ENCODE results near the gene DRC7.
"Not testable (repeated sequence)": the region's sequence is repeated elsewhere in the genome, so short reads cannot be mapped to it uniquely, and the experiment has no call there.

DRC7 gene

DNA sequence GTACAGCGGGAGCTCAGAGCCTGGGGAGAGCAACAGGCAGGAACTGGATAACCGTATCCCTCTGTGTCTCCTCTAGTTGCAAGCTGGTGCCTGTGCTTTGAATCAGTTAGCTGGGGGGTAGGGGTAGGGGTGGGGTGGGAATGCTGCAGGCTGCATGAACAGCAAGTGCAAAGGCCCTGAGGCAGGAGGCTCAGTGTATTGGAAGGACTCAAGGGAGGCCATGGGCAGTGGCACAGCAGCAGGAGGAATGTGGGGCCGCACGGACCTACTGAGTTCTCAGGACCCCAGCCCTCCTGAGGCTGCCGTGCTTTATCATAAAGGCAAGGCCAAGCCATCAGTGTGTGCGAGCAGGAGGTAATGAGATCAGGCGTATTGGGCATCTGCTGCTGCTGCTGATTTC is 44.2 kb downstream of the DRC7 start:
- no peak for DNase-seq

DNA sequence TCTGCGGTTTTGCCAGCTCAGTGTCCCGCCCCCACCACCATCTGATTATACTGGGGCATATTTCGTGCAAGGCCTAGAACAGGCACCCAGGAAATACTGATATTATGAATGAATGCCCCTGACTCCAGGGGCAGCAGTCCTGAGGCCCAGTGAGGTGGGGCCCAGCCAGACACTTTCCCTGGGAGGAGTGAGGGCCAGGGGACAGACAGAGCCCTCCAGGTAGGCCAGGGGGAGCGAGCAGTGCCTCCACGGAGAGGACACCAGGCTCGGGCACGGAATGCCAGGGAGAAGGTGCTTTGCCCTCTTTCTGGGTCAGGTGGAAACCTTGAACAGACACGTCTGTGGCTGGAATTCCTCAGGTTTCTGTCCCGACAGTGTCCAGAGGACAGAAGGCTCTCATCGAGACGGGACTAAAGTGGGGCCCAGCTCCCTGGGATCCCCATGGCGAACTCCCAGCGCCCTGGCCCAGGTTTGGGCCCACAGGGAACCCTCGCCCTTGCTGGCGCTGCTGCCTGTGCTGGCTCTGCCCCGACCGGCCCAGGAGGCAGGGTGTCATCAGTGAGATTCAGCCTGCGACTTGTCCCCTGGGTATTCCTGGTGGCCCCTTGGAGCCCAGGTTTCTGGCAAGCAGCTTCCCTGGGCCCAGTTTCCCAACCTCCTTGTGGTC is 45.3 kb downstream of the DRC7 start:
- no peak for DNase-seq

DNA sequence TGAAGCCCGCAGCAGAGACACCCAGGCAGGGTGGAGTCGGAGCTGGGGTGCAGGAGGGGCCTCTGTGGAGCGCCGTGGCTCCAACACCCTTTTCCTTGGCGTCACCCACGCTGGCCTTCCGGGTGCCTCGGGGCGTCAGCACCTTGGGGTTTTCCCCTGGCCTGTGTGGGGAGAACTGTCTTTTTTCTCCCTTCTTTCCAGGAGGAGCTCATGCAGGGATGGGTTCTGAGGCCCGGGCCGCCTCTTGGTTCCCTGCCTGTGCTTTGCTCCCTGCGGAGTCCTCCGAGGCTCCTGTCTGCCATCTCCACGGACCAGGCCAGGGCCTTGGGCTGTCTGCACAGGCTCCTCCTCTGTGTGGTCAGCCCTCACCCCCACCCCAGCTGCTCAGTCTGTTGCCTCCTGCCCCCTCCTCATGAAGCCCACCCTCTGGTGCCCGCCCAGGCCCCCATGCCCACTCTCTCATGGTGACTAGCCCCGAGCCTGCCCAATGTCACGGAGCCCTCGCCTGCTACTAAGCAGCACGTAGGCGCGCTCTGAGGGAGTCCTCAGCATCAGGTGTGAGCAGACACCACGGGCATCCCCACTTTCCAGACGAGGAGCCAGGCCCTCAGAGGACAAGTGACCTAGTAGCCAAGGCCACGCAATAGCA is 45.9 kb downstream of the DRC7 start:
- DNase-seq, result no peak

DNA sequence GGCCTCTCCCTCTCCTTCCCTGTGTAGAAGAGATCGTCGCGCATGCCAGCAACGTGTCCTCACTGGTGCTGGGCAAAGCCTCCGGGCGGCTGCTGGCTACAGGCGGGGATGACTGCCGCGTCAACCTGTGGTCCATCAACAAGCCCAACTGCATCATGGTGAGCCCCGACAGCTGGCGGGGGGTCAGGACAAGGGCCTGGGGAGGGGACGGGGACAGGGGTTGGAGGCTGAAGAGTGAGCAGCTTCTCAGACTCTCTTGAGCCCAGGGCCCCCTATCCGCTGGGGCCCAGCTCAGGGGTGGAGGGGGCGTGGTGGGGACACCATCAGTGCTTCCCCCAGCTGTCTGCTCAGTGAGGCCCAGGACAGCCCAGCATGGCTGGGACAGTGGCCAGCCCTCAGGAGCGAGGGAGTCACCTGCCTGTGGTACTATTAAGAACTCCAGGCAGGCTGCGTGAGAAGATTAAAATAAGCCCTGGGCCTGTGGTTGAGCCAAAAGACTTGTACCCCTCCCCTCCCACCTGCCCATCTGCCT is 47.1 kb downstream of the DRC7 start:
- DNase-seq, result no peak

DNA sequence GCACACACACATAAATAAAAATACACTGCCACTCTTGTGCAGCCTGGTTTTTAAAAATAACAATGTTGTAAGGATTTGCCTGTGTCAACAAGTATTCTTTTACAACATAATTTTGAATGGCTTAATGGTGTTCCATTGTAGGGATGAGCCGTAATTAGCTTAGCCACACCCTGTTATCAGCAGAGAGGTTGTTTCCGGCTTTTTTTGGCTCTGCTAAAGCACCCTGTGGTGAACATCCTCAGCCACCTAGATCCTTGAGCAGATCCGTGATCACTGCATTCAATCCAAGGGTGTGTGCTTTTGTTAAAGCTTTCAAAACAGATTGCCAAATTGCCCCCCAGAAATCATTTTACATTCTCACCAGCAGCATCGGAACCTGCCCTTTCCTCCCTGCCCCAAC is 47.9 kb downstream of the DRC7 start:
- no peak for DNase-seq

DNA sequence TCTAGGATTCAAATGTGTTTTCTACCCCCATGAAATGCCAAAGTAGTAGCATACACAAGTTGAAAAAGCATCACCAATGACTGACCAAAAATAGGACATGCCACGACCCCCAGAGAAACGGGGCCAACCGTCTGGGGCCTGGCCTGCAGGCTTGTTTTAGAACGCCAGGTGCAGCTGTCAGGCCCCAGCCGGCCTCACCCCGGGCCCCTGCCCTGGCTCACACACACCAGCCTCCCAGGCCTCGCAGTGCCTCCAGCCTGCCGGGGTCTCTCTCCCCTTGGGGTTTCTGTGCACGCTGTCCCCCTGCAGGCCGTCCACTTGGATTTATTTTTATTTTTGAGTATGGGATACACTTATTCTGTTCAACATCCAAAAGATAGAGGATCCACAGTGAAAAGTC is 48.9 kb downstream of the DRC7 start:
- no peak for DNase-seq

DNA sequence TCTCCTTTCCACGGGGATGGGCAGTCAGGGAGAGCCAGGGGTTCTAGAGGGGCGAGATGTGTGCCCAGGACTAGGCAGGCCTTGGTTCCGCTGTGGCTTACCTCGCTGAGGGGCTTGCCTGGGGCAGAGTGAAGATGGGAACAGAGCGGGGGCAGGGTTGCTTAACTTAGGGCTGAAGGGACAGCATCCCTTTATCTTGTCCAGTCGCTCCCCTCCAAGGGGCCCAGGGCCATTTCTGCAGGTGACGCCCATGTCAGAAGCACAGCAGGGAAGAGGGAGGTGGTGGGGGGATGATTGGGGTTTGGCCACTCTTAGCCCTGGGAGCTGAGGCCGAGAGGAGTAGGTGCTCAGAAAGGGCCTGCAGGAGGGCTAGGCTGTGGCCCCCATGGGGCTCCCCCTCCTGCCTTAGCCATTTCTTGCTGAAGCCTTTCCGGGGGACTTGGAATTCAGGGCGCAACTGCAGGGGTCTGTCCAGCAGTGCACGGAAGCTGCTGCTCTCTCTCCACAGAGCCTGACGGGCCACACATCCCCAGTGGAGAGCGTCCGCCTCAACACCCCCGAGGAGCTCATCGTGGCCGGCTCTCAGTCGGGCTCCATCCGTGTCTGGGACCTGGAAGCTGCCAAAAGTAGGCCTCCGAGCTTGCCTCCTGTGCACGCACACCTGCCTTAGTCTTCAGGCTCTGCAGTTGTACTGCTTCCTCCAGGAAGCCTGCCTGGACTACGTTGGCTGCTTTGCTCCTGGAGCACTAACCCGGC is 49.5 kb downstream of the DRC7 start:
- no peak for DNase-seq

DNA sequence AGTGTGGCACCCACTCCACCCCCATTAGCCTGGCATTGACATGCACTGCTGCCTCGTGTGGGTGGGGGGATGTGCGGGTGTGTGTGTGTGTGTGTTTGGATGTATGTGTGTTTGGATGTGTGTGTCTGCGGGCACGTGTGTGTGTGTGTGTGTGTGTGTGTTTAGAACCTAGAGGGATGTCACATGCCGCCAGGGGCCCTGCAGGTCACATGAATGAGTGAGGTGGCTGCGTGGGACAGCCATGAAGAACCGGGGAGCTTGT is 50.0 kb downstream of the DRC7 start:
- no peak for DNase-seq

DNA sequence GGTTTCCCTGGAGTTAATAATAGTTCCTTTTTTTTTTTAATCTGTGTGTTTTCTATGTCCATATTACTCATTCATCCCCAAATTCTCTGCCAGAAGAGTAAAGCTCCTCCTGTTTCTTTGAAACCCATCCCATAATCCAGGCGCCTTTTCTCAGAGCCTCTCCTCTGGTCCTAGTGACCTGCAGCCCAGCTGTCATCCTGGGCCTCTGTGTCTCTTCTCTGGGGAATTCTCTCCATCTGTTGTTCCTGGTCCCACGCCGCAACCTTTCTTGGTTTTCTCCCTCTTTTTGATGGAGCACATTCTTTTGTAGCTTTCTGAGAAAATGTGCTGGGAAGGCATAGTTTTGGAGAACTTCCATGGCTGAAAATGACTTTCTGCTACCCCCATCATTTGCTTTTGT is 51.2 kb downstream of the DRC7 start:
- DNase-seq, result no peak

DNA sequence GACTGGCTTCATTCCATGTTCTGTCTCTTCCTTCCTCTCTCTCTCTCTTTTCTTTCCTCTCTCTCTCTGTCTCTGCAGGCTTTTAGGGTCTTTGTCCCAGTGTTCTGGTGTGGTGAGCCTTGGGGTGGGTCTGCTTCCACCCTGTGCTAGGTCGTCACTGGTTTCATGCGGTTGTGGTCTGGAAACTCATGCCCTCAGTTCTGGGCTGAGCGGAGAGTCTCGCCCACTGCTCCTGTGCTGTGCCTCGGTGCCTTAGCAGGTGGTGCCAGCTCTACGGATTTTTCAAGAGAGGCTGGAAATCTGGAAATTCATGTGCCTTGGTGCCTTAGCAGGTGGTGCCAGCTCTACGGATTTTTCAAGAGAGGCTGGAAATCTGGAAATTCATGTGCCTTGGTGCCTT is 51.7 kb downstream of the DRC7 start:
- DNase-seq, result not testable (repeated sequence)

DNA sequence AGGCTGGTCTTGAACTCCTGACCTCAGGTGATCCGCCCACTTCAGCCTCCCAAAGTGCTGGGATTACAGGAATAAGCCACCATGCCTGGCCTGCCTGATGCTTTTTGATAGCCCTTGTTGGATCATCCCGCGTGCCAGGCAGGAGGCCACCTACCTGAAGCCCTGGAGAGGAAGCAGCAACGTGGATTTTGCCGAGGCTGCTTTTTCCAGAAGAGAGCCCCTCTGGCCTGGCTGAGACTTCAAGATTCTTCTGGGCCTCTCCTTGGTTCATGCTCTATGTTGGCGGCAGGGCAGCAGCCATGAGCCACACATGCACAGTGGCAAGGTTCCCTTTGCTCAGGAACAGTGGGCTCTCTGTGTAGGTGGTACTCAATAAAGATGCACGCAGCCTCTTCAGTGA is 52.5 kb downstream of the DRC7 start:
- no peak for DNase-seq

DNA sequence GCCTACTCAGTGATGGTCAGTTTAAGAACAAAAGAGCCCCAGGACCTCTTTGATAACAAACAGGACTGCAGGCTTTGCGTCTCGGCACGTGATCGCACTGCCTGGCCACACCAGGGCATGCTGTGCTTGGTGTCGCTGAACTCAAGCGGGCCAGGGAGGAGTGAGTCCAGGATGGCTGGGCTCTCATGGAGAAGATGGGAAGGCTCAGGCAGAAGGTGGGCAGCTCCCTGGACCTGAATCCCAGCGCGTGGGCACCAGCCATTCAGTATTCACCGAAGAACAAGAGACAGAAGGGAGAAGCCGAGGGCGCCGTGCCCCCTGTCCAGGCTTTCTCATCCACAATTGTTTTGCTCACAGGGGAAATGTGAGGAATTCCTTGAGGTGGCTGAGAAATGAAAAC is 52.9 kb downstream of the DRC7 start:
- DNase-seq, result no peak

DNA sequence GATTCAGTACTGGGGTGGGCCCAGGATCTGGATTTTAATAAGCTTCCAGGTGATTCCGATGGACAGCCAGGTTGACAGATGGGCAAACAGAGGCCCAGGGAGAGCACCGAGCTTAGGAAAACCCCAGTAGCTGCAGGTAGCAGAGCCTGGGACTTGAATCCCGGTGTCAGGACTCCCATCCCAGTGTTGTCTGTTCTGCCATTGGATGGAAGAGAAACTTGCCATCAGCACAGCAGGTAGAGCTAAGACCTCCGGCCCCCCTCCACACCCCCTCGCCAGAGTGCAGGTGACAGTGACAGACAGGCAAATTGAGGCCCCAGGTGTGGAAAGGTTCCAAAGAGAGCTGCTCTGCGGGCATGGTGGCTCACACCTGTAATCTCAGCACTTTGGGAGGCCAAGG is 53.4 kb downstream of the DRC7 start:
- DNase-seq, result no peak

DNA sequence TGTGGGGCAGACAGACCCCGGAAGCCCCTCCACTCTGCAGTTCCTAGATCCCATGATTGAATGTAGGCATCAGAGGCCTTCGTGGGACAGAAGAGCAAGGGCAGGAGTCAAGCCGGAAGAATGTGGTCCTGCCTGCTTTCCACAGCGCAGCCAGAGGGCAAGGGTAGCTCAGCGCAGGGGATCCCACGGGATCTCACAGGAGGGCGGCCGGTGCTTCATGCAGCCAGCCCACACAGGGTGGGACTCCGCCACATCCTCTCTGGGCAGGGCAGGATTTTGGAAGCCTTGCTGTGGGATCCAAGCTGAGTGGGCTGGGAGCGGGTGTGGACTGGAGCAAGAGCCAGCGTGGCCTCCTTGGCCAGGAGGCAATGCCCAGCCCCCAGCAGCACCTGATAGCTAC is 54.0 kb downstream of the DRC7 start:
- DNase-seq, result no peak

DNA sequence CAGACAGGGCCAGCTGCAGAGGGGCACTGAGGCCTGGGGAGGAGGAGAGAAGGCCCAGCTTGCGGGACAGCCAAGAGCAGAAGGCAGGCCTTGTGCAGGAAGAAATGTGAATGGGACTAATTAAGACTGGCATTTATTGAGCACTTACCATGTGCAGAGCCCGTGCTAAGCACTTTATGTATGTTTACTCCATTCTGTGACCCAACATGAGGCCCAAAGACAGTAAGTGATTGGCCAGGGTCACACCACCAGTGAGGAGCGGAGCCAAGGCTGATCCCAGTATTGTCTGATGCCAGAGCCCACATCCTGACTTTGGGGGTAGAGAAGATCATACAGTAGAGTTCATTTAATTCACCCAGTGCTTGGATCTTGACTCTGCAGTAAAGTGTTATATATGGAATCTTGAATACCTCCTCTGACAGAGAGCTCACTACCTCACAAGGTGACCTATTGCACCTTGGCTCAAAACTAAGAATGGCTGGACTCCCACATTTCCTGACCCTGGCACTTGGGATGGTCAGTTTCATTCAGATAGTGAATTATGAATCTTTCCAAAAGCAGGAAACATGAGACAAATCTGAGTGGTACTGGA is 54.6 kb downstream of the DRC7 start:
- DNase-seq, result no peak

DNA sequence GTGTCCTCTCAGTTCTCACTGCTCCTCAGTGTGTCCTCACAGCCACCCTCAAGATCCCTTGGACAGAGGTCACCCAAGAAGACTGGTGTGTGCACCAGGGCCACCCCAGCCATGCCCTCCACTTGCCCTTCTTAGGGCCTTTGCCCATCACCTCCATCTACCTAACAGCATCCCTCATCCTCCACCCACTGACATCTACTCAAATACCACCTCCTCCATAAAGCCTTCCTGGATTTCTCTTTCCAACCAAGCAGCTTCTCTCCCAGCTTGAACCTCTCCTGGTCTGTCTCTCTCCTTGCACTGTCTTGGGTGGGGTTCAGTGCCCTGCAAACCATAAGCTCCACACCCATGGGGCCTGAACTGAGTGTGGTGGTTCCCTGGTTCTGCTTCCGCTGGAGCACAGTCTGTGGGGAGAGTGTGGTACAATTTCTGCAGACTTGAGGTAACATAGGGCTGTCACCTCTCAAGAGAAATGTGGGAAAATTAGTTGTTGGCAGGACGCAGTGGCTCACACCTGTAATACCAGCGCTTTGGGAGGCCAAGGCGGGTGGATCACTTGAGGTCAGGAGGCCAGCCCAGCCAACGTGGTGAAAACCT is 55.3 kb downstream of the DRC7 start:
- DNase-seq, result no peak

DNA sequence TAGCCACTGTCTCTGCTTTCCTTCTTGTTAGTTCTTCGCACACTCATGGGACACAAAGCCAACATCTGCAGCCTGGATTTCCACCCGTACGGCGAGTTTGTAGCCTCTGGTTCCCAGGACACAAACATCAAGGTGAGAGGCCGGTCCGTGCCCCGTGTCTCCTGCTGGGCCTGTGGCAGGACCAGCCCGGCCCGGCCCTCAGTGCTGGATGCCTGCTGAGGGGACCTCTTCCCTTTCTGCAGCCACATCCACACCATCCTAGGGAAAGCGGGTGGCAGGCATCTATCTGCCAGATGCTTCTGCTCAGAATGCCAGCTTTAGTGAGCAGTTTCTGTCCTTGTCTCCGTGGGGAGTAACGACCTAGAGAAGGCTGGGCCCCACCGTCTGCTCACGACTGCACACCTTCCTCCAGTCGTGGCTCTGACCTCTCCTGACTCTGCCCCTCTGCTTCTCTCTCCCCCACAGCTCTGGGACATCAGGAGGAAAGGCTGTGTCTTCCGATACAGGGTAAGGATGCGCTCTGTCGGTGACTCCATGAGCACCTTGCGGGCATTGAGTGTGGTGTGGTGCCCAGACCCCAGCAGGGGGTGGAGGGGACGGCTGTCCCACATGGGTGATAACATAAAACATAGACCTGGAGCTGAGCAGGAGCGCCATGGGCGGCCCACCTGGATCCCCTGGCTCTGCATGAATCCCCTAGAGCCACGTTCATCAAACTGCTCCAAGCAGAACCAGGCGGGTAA is 56.4 kb downstream of the DRC7 start:
- DNase-seq, result no peak

DNA sequence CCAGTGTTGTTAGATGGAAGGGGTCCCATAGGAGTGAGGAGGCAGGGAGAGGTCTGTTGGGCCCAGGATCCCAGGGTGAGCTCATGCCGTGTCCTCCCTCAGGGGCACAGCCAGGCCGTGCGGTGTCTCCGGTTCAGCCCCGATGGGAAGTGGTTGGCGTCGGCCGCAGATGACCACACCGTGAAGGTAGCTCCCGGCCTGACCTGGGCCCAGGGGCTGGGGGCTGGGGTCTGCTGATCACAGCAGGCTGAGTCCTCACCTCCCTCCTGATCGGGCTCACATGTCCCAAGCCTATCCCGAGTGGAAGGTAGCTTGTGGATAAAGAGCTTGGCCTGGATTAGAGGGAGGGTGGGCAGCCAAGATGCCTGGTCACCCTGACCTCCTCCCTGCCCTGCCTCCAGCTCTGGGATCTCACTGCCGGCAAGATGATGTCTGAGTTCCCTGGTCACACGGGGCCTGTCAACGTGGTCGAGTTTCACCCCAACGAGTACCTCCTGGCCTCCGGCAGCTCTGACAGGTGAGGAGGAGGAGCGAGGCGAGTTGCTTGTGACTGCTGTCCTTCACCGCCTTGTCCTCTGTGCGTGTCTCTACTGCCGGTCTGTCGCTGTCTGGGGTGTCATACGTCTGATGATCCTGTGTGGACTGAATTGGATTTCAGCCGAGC is 57.1 kb downstream of the DRC7 start:
- no peak for DNase-seq

DNA sequence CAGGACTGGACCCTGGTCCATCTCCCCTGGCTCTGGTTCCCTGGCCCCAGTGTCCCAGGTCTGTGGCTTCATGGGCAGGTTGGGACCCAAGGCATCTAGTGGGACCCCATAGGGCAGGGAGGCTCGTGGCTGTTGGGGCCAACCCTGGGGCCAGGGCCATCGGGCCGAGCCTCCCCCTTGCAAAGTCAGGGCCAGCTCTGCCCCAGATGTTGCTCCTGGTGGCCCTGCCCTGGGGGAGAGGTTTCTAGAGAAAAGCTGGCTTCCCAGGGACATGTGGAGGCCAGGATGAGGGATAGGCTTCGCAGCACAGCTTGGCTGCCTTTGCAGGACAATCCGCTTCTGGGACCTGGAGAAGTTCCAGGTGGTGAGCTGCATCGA is 57.6 kb downstream of the DRC7 start:
- DNase-seq, result no peak

DNA sequence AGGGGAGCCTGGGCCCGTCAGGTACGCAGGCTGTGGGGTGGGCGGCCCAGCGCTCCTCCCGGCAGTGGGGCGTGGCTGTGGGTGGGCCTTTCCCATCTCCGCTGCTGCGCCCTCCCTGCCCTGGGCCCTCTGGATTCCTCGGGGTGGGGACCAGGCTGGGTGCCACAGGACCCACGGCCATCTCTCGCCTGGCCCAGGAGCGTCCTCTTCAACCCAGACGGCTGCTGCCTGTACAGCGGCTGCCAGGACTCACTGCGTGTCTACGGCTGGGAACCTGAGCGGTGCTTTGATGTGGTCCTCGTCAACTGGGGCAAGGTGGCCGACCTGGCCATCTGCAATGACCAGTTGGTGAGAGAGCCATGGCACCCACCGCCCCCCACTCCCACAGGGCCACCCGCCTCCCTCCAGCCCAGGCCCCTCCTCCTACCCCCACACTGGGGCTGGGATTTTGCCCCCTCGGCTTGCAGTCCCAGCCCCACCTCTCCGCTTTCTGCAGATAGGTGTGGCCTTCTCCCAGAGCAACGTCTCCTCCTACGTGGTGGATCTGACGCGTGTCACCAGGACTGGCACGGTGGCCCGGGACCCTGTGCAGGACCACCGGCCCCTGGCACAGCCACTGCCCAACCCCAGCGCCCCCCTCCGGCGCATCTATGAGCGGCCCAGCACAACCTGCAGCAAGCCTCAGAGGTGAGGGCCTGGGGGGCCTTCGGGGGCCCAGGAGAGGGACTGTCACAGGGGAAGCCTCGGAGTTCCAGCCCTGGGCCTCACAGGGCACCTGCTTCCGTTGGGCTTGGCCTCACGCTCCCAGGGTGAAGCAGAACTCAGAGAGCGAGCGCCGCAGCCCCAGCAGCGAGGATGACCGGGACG is 58.2 kb downstream of the DRC7 start:
- DNase-seq, result no peak
